ENCODE measurements around the gene ABCG1. TPM values are rescaled to one million over a fixed set of nuclear protein-coding genes. Genes with fewer than 3 reads are reported as not detected.

The ABCG1 gene
- total RNA-seq, 1 experiment from 2014 or later, result 5.6 TPM

DNA sequence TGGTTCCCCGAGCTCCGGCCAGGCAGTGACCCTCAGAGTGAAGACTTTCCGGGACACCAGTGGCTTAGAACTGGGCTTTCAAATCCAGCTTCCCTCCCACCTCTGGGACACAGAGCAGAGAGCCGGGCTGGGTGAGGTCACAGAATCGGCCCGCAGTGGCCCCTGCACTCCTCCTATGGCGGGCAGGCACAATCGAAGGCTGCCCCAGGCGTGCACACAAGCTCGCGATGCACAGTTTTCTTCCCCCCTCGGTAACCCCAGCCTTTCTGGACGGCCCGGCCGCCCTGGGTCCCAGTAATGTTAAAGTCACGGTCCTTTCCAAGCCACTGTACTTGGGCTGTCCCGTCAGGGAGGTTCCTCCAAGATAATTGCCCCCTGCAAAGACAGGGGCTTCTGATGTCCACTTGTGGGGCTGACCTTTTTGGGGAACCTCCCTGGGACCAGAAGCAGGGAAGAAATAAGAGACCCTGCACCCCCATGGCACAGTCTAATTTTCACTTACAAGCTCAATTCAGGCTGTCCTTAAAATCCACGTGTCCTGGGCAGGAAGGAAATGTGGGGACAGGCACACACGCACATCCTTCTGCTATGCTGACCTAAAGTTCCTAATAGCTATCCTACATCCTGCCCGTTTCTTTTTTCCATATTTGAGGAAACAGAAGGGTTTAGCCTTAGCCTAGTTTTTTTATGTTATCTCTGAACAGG lies 82.6 kb downstream of the ABCG1 start:
- Histone ChIP-seq H3K4me1 (replicated peaks; ENCODE audit: insufficient read depth) (peaks cover 15% of the 10 kb centered on the region; the same call in 1 of the 2 replicates), H3K27ac (no peak overlapping the region), H3K27me3 (ENCODE audit: insufficient read depth, low read depth) (no peaks in the 10 kb centered on the region), H4K20me1 (ENCODE audit: insufficient read depth) (no peaks in the 10 kb centered on the region), H3K9me2 (ENCODE audit: insufficient read depth) (no peaks in the 10 kb centered on the region), H3K4me2 (no peak overlapping the region), H3K4me3 (no peak overlapping the region), H3K79me2 (ENCODE audit: low read depth) (no peaks in the 10 kb centered on the region), H3K36me3 (ENCODE audit: low read depth) (no peaks in the 10 kb centered on the region), H2AFZ (no peak overlapping the region), H3F3A (ENCODE audit: insufficient read depth, low read depth) (no peaks in the 10 kb centered on the region; the same call in 1 of the 2 replicates), H3K9me3 (ENCODE audit: insufficient read depth, low read depth) (no peaks in the 10 kb centered on the region)
- intact Hi-C loops (cut with micrococcal nuclease; ENCODE audit: unreplicated experiment), result no loop called here
- DNase-seq, result no peak
- BruUV-seq (replicated peaks), result no TSS peak
- CTCF ChIA-PET, result no interaction called here
- TF ChIP-seq EZH2 (IDR thresholded peaks at IDR 0.05; ENCODE audit: low read depth), result no peak
- TF ChIP-seq, protein P1, sequence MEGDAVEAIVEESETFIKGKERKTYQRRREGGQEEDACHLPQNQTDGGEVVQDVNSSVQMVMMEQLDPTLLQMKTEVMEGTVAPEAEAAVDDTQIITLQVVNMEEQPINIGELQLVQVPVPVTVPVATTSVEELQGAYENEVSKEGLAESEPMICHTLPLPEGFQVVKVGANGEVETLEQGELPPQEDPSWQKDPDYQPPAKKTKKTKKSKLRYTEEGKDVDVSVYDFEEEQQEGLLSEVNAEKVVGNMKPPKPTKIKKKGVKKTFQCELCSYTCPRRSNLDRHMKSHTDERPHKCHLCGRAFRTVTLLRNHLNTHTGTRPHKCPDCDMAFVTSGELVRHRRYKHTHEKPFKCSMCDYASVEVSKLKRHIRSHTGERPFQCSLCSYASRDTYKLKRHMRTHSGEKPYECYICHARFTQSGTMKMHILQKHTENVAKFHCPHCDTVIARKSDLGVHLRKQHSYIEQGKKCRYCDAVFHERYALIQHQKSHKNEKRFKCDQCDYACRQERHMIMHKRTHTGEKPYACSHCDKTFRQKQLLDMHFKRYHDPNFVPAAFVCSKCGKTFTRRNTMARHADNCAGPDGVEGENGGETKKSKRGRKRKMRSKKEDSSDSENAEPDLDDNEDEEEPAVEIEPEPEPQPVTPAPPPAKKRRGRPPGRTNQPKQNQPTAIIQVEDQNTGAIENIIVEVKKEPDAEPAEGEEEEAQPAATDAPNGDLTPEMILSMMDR (conservative IDR thresholded peaks at IDR 0.05), result no peak
- POLR2A ChIA-PET (ENCODE audit: unreplicated experiment), result no interaction called here

DNA sequence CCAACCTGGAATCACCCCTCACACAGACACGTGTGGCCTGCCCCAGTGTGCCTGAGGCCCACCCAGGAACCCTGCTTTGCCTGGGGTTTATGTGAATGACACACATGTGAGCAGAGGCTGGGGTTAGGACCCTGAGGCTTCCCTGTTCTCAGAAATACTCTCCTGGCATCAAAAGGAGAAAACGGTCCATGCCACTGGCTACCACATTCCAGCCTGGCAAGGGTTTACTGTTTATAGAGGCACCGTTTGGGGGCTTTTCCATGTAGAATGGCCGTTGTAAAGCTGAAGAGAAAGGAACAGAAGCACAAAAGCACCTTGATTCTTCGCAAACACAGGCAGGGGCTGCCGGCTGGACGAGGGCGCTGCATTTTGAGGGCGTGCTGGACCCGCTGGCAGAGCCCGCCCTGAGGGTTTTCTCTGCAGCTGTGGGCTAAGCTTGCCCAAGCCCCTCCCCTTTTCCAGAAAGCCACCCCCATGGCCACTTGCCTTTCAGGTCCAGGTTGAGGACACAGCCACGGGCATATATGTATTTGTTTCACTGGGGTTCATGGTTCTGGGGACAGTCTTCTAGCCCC lies 83.2 kb downstream of the ABCG1 start:
- Histone ChIP-seq H3K4me2 (no peak overlapping the region), H3K9me3 (ENCODE audit: insufficient read depth, low read depth) (no peaks in the 10 kb centered on the region), H3K9me2 (ENCODE audit: insufficient read depth) (no peaks in the 10 kb centered on the region), H3F3A (ENCODE audit: insufficient read depth, low read depth) (no peaks in the 10 kb centered on the region; the same call in 1 of the 2 replicates), H3K79me2 (ENCODE audit: low read depth) (no peaks in the 10 kb centered on the region), H3K27ac (no peak overlapping the region), H3K36me3 (ENCODE audit: low read depth) (no peaks in the 10 kb centered on the region), H2AFZ (no peak overlapping the region), H3K4me3 (no peak overlapping the region), H4K20me1 (ENCODE audit: insufficient read depth) (no peaks in the 10 kb centered on the region), H3K27me3 (ENCODE audit: insufficient read depth, low read depth) (no peaks in the 10 kb centered on the region), H3K4me1 (replicated peaks; ENCODE audit: insufficient read depth) (peaks cover 15% of the 10 kb centered on the region; the same call in 1 of the 2 replicates)
- ChIA-PET POLR2A (ENCODE audit: unreplicated experiment) (no interaction called here), CTCF (no interaction called here)
- no TSS peak for BruUV-seq (replicated peaks)
- no peak for DNase-seq
- TF ChIP-seq EZH2 (IDR thresholded peaks at IDR 0.05; ENCODE audit: low read depth), result no peak
- TF ChIP-seq, protein P1 (conservative IDR thresholded peaks at IDR 0.05), result no peak
- intact Hi-C loops (cut with micrococcal nuclease; ENCODE audit: unreplicated experiment), result no loop called here

DNA sequence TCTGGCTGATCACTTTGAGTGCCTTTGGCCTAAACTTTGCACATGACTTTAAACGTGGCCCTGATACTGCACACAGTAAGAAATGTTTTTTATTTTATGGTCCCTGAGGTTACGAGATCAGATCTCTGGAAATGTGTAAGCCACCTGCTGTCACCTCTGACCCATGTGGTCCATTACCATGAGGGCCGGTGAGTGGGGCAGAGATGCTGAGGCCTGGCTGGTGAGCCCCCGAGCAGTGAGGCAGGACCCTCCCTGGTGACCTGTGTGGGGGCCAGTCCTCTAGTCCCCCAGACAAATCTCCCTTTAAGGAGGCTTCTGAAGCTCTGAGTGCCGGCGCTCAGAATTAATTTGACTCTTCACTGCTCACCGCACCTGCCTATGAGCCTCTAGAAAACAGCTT lies 83.9 kb downstream of the ABCG1 start:
- H3K4me1 ChIP-seq (replicated peaks; ENCODE audit: insufficient read depth), result peaks cover 15% of the 10 kb centered on the region; the same call in 1 of the 2 replicates
- ChIA-PET POLR2A (ENCODE audit: unreplicated experiment) (no interaction called here), CTCF (no interaction called here)
- H3K4me3 ChIP-seq, result no peak overlapping the region
- no peaks in the 10 kb centered on the region for H3K79me2 ChIP-seq (ENCODE audit: low read depth)
- no peaks in the 10 kb centered on the region for H3K9me2 ChIP-seq (ENCODE audit: insufficient read depth)
- no peaks in the 10 kb centered on the region; the same call in 1 of the 2 replicates for H3F3A ChIP-seq (ENCODE audit: insufficient read depth, low read depth)
- BruUV-seq (replicated peaks), result no TSS peak
- TF ChIP-seq EZH2 (IDR thresholded peaks at IDR 0.05; ENCODE audit: low read depth), result no peak
- TF ChIP-seq, protein P1 (conservative IDR thresholded peaks at IDR 0.05), result no peak
- no peak overlapping the region for H2AFZ ChIP-seq
- no peaks in the 10 kb centered on the region for H3K27me3 ChIP-seq (ENCODE audit: insufficient read depth, low read depth)
- H3K36me3 ChIP-seq (ENCODE audit: low read depth), result no peaks in the 10 kb centered on the region
- intact Hi-C loops (cut with micrococcal nuclease; ENCODE audit: unreplicated experiment), result no loop called here
- DNase-seq, result no peak
- H4K20me1 ChIP-seq (ENCODE audit: insufficient read depth), result no peaks in the 10 kb centered on the region
- no peak overlapping the region for H3K27ac ChIP-seq
- no peaks in the 10 kb centered on the region for H3K9me3 ChIP-seq (ENCODE audit: insufficient read depth, low read depth)
- H3K4me2 ChIP-seq, result no peak overlapping the region
